ENCODE measurements around the gene CDHR1.

Gene CDHR1

GRCh38 chr10:84201682-84202081 lies 7.3 kb downstream of the CDHR1 start:
- DNase-seq = no peak

- DNase-seq = no peak
Observed at GRCh38 chr10:84202349-84202748, 8.0 kb downstream of the CDHR1 start.

GRCh38 chr10:84204122-84204521 lies 9.8 kb downstream of the CDHR1 start:
- no peak for DNase-seq

- no peak for DNase-seq
Observed at GRCh38 chr10:84204610-84205009, 10.3 kb downstream of the CDHR1 start.

- peak; percentile 79 for DNase-seq
Observed at GRCh38 chr10:84205049-84205852, 10.9 kb downstream of the CDHR1 start.

- no peak for DNase-seq
Observed at GRCh38 chr10:84205853-84206525, 11.7 kb downstream of the CDHR1 start.

GRCh38 chr10:84208023-84208422 lies 13.7 kb downstream of the CDHR1 start:
- no peak for DNase-seq

- no peak for DNase-seq
Observed at GRCh38 chr10:84211566-84211965, 17.2 kb downstream of the CDHR1 start.

- DNase-seq = no peak
Observed at GRCh38 chr10:84212014-84212413, 17.7 kb downstream of the CDHR1 start.

- no peak for DNase-seq
Observed at GRCh38 chr10:84213076-84213475, 18.7 kb downstream of the CDHR1 start.

- DNase-seq = no peak
Observed at GRCh38 chr10:84214046-84214572, 19.8 kb downstream of the CDHR1 start.

- peak; percentile 24 for DNase-seq
Observed at GRCh38 chr10:84214612-84215235, 20.4 kb downstream of the CDHR1 start.

- DNase-seq = no peak
Observed at GRCh38 chr10:84216834-84217233, 22.5 kb downstream of the CDHR1 start.

GRCh38 chr10:84217746-84218145 lies 23.4 kb downstream of the CDHR1 start:
- no peak for DNase-seq

- no peak for DNase-seq
Observed at GRCh38 chr10:84221916-84222315, 27.6 kb downstream of the CDHR1 start.

GRCh38 chr10:84224411-84225028 lies 30.2 kb downstream of the CDHR1 start:
- DNase-seq = no peak

GRCh38 chr10:84225427-84226173 lies 31.3 kb downstream of the CDHR1 start, which contains the start of gene LRIT2:
TSS of gene LRIT2 (minus strand) at chr10:84225544. CDS start at chr10:84225520, 24 bp downstream.
- DNase-seq = no peak

GRCh38 chr10:84226616-84227015 lies 32.3 kb downstream of the CDHR1 start:
- no peak for DNase-seq

GRCh38 chr10:84227810-84228209 lies 33.5 kb downstream of the CDHR1 start:
- no peak for DNase-seq

GRCh38 chr10:84230359-84230758 lies 36.0 kb downstream of the CDHR1 start:
- DNase-seq = no peak

GRCh38 chr10:84232376-84232775 lies 38.0 kb downstream of the CDHR1 start:
- no peak for DNase-seq

GRCh38 chr10:84233940-84234339 lies 39.6 kb downstream of the CDHR1 start:
- no peak for DNase-seq
